ENCODE measurements around the gene CTBP1. TPM values are rescaled to one million over a fixed set of nuclear protein-coding genes. Genes with fewer than 3 reads are reported as not detected.

CTBP1 gene
- total and polyA plus RNA-seq, 2 experiments from 2014 or later: 74.0 to 192 TPM

DNA sequence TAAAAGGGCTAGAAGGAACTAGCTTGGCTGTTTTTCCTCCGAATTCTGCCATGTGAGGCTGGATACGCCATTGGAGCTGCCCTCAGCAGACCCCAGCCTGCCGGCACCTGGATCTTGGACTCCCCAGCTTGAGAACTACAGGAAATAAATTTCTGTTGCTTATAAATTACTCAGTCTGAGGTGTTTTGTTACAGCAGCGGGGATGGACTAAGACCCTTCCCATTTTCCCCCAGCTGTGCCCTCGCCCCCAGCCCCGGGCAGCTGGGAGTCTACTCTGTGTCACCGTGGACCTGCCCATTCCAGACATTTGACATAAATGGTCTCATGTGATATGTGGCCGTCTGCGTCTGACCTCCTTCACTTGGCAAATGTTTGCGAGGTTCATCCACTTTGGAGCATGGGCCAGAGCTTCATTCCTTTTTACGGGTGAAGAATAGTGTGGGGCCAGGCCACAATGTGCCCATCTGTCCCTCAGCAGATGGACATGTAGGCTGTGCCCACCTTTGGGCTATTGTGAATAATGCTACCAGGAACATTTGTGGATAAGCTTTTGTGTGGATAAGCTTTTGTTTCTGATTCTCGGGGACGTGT lies 45.8 kb downstream of the CTBP1 start (continued):
- TF ChIP-seq ZNF462 (CRISPR knock-in tag; IDR thresholded peaks at IDR 0.05): no peak

DNA sequence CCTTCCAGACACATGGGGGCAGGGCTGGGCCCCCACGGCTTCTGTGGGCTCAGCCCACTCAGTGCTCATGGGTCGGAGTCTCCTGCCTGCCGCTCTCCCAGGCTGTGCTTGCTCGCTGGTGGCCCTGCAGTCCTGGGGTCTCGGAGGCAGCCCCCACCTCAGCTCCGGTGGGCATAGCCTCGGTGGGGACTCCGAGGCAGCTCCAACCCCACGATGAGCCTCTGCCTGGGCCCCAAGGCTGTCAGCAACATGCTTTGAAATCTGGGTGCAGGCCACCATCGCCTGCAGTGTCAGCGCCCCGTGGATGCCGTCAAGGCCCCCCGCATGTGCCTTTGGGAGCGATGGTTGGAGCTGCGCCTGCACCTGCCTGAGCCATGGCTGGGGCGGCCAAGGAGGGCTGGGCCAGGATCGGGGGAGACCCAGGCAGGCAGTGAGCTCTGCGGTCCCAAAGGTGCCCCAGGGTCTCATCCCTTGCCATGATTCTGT lies 46.4 kb downstream of the CTBP1 start:
- Histone ChIP-seq H3K79me2 (replicated peaks; ENCODE audit: insufficient read depth) (no peaks in the 10 kb centered on the region), H2AFZ (no peak overlapping the region), H4K20me1 (replicated peaks; ENCODE audit: insufficient read depth) (no peaks in the 10 kb centered on the region), H3F3A (replicated peaks; ENCODE audit: low read depth) (no peaks in the 10 kb centered on the region), H3K27me3 (ENCODE audit: insufficient read depth) (no peaks in the 10 kb centered on the region), H3K4me2 (no peak overlapping the region), H3K4me3 (no peak overlapping the region), H3K27ac (ENCODE audit: low read depth) (no peak overlapping the region), H3K9me2 (ENCODE audit: insufficient read depth) (no peaks in the 10 kb centered on the region), H3K36me3 (ENCODE audit: insufficient read depth) (no peaks in the 10 kb centered on the region), H3K4me1 (ENCODE audit: insufficient read depth) (no peaks in the 10 kb centered on the region)
- H3K27me3 Mint-ChIP-seq (ENCODE audit: insufficient read depth, low read depth, poor library complexity): peaks cover 7% of the 10 kb centered on the region
- H3K36me3 Mint-ChIP-seq (ENCODE audit: low read depth): no peaks in the 10 kb centered on the region
- H3K4me3 Mint-ChIP-seq: no peak overlapping the region
- DNase-seq (ENCODE audit: low spot score): no peak
- ATAC-seq: no peak
- no peaks in the 10 kb centered on the region for H3K9me3 Mint-ChIP-seq
- H3K27ac Mint-ChIP-seq: no peak overlapping the region
- H3K4me1 Mint-ChIP-seq: no peaks in the 10 kb centered on the region
- TF ChIP-seq EZH2 (IDR thresholded peaks at IDR 0.05; ENCODE audit: low read depth, unreplicated experiment) (no peak), ZNF331 (CRISPR knock-in tag; IDR thresholded peaks at IDR 0.05; ENCODE audit: low read depth) (no peak), EZH2phosphoT487 (IDR thresholded peaks at IDR 0.05; ENCODE audit: unreplicated experiment) (no peak), NANOG (IDR thresholded peaks at IDR 0.05; ENCODE audit: borderline replicate concordance) (no peak), ZNF462 (CRISPR knock-in tag; IDR thresholded peaks at IDR 0.05) (no peak), CREB1 (CRISPR knock-in tag; IDR thresholded peaks at IDR 0.05; ENCODE audit: low read depth) (no peak), POLR2AphosphoS5 (IDR thresholded peaks at IDR 0.05; ENCODE audit: low read depth) (no peak)
- TF ChIP-seq, protein P1, sequence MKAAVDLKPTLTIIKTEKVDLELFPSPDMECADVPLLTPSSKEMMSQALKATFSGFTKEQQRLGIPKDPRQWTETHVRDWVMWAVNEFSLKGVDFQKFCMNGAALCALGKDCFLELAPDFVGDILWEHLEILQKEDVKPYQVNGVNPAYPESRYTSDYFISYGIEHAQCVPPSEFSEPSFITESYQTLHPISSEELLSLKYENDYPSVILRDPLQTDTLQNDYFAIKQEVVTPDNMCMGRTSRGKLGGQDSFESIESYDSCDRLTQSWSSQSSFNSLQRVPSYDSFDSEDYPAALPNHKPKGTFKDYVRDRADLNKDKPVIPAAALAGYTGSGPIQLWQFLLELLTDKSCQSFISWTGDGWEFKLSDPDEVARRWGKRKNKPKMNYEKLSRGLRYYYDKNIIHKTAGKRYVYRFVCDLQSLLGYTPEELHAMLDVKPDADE (IDR thresholded peaks at IDR 0.05): no peak

Measured in GM23338 (cell line).